Chondrocyte (in vitro differentiated cells): ENCODE data around the gene ONECUT3. TPM values are rescaled to one million over a fixed set of nuclear protein-coding genes. Genes with fewer than 3 reads are reported as not detected.
"Not testable (repeated sequence)": the region's sequence is repeated elsewhere in the genome, so short reads cannot be mapped to it uniquely, and the experiment has no call there.

Experiments used
- DNase-seq: peaks from one replicate; pipeline ENCODE4 v3.0.0; 2021; ENCODE audit warnings: mixed read lengths, low spot score
- H3K27ac Mint-ChIP-seq: one replicate; pipeline ENCODE4 v1.8.0; 2021; ENCODE audit warnings: mild to moderate bottlenecking, moderate library complexity, mixed read lengths; ENCODE audit not compliant: unreplicated experiment
- H3K27me3 Mint-ChIP-seq: 2 replicates; pipeline ENCODE4 v1.8.0; 2021; ENCODE audit warnings: low read depth, mixed read lengths
- H3K36me3 Mint-ChIP-seq: 2 replicates; pipeline ENCODE4 v1.8.0; 2021; ENCODE audit warnings: low read depth, mixed read lengths
- H3K4me1 Mint-ChIP-seq: 2 replicates; pipeline ENCODE4 v1.8.0; 2021; ENCODE audit warnings: low read depth, mild to moderate bottlenecking, mixed read lengths
- H3K4me3 Mint-ChIP-seq: one replicate; pipeline ENCODE4 v1.8.0; 2021; ENCODE audit warnings: mild to moderate bottlenecking, moderate library complexity, mixed read lengths; ENCODE audit not compliant: unreplicated experiment
- H3K9me3 Mint-ChIP-seq: 2 replicates; pipeline ENCODE4 v1.8.0; 2021; ENCODE audit warnings: low read depth, mixed read lengths
- total RNA-seq: library from RNA; stranded (reverse); gene quantifications from 3 replicates; pipeline ENCODE4 v1.2.1, GENCODE V29; 2021
- TF ChIP-seq, protein P1 (sequence below): fragments of 200-600 bp; sonication (generic); IDR thresholded peaks from 2 replicates; pipeline ENCODE4 v1.5.0; 2021; ENCODE audit warnings: antibody characterized with exemption, mild to moderate bottlenecking, moderate library complexity

ONECUT3 gene
- total RNA-seq, 1 donor from 2014 or later, result not detected

- H3K27ac Mint-ChIP-seq, result no peak overlapping the region
- TF ChIP-seq, protein P1, sequence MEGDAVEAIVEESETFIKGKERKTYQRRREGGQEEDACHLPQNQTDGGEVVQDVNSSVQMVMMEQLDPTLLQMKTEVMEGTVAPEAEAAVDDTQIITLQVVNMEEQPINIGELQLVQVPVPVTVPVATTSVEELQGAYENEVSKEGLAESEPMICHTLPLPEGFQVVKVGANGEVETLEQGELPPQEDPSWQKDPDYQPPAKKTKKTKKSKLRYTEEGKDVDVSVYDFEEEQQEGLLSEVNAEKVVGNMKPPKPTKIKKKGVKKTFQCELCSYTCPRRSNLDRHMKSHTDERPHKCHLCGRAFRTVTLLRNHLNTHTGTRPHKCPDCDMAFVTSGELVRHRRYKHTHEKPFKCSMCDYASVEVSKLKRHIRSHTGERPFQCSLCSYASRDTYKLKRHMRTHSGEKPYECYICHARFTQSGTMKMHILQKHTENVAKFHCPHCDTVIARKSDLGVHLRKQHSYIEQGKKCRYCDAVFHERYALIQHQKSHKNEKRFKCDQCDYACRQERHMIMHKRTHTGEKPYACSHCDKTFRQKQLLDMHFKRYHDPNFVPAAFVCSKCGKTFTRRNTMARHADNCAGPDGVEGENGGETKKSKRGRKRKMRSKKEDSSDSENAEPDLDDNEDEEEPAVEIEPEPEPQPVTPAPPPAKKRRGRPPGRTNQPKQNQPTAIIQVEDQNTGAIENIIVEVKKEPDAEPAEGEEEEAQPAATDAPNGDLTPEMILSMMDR, result no peak
- no peaks in the 10 kb centered on the region for H3K9me3 Mint-ChIP-seq
- peaks cover 52% of the 10 kb centered on the region for H3K27me3 Mint-ChIP-seq
- DNase-seq, result no peak
- H3K4me3 Mint-ChIP-seq, result no peak overlapping the region
- peaks cover 3% of the 10 kb centered on the region for H3K4me1 Mint-ChIP-seq
- no peaks in the 10 kb centered on the region for H3K36me3 Mint-ChIP-seq
Observed at GRCh38 chr19:1756705-1757465, 3.6 kb downstream of the ONECUT3 start.

DNA sequence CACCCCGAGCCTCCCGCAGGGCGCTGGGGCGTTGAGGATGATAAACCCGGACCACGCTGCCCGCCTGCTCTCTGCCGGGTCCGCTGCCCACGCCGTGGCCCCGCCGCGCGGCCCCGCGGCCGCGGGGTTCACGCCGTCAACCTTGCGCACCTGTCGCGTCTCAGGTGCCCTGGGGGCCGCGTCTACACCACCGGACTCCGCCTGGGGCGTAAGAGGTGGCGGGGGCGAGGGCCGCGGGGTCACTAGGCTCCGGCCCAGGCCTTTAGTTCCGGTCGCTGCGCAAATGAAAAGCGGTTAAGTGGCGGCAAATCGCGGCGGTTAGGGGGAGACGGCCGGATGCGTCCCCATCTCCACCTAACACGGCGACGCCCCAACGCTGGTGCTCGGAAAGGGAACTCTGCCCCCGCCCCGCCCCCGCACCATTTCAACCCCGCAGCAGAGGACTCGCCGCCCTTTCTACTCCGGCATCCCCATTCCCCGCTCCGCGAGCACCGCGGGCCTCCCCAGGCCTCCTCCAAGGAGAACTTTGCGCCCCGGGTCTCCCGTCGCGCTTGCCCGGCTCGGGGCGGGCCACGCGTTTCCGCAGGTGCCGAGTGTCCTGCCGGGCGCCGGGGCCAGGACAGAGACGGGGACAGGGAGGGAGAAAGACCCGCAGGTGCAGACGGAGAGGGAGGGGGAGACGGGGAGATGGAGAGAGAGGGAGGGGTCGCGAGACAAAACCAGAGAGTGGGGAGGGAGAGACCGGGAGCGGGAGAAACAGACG is 4.3 kb downstream of the ONECUT3 start:
- no peak overlapping the region for H3K27ac Mint-ChIP-seq
- H3K4me1 Mint-ChIP-seq, result peaks cover 3% of the 10 kb centered on the region
- no peak for DNase-seq
- no peak overlapping the region for H3K4me3 Mint-ChIP-seq
- TF ChIP-seq, protein P1, result no peak
- H3K36me3 Mint-ChIP-seq, result no peaks in the 10 kb centered on the region
- H3K27me3 Mint-ChIP-seq, result peaks cover 48% of the 10 kb centered on the region
- H3K9me3 Mint-ChIP-seq, result no peaks in the 10 kb centered on the region

DNA sequence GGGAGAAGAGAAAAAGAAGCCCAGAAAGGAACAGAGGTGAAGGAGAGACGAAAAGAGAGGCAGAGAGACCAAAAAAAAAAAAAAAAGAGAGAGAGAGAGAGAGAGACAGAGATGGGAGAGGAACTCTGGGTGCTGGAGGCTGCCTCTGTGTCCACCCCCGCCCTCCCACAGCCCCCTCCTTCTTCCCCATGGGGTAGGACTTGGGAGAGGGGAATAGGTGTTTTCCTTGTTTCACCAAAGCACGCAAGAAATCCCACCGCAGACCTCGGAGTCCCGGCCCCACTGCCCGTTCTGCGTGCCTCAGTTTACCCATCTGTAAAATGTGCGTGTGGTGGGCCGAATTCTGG is 4.9 kb downstream of the ONECUT3 start:
- no peak overlapping the region for H3K4me3 Mint-ChIP-seq
- H3K4me1 Mint-ChIP-seq, result peaks cover 3% of the 10 kb centered on the region
- H3K27me3 Mint-ChIP-seq, result peaks cover 48% of the 10 kb centered on the region
- H3K36me3 Mint-ChIP-seq, result no peaks in the 10 kb centered on the region
- H3K9me3 Mint-ChIP-seq, result no peaks in the 10 kb centered on the region
- TF ChIP-seq, protein P1, result no peak
- no peak overlapping the region for H3K27ac Mint-ChIP-seq
- DNase-seq, result no peak

- no peaks in the 10 kb centered on the region for H3K36me3 Mint-ChIP-seq
- TF ChIP-seq, protein P1, result no peak
- no peak for DNase-seq
- H3K9me3 Mint-ChIP-seq, result no peaks in the 10 kb centered on the region
- H3K27ac Mint-ChIP-seq, result no peak overlapping the region
- peaks cover 3% of the 10 kb centered on the region for H3K4me1 Mint-ChIP-seq
- no peak overlapping the region for H3K4me3 Mint-ChIP-seq
- peaks cover 57% of the 10 kb centered on the region for H3K27me3 Mint-ChIP-seq
Observed at GRCh38 chr19:1758959-1759903, 5.9 kb downstream of the ONECUT3 start.

DNA sequence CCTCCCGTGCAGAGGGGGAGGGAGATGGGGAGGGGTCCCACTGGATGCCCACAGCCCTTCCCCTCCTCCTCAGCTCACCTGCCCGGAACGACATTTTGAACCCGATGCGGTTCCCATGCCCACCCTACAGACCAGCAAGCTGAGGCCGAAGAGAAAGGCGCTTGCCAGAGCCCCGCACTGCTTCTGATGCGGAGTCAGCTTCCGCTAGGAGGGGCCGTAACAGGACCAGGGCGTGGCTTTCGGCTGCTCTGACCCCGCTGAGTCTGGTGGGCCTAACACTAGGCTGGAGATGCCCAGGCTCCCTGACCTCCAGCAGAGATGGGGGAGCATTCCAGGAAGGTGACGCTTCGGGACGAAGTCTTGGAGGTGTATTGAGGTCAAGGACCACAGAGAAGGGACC is 6.7 kb downstream of the ONECUT3 start:
- H3K36me3 Mint-ChIP-seq, result no peaks in the 10 kb centered on the region
- no peak overlapping the region for H3K27ac Mint-ChIP-seq
- peaks cover 3% of the 10 kb centered on the region for H3K4me1 Mint-ChIP-seq
- no peak for DNase-seq
- H3K9me3 Mint-ChIP-seq, result no peaks in the 10 kb centered on the region
- H3K4me3 Mint-ChIP-seq, result no peak overlapping the region
- TF ChIP-seq, protein P1, result no peak
- peaks cover 57% of the 10 kb centered on the region for H3K27me3 Mint-ChIP-seq

DNA sequence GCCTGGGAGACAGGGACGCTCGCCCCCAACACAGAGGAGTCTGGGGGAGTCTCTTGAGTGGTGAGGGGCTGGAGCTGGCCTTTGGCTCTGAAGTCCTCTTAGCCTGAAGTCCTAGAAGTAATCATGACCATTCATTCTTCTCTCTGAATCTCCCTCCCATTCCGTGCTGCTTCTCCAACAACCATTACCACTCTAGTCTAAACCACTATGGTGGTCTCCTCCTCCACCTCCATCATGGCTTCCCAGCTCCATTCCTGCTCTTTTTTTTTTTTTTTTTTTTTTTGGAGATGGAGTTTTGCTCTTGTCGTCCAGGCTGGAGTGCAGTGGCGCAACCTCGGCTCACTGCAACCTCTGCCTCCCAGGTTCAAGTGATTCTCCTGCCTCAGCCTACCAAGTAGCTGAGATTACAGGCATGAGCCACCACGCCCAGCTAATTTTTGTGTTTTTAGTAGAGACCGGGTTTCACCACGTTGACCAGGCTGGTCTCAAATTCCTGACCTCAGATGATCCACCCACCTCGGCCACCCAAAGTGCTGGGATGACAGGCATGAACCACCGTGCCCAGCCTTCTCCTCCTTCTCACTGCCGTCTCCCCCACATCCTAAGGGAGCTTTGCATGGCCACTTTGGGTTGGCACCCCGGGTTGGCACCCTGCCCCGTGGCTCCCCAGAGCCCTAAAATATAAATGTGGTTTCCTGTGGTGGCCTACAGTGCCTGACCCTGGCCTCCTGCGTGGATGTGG is 7.7 kb downstream of the ONECUT3 start:
- not testable (repeated sequence) for H3K36me3 Mint-ChIP-seq, H3K9me3 Mint-ChIP-seq, H3K4me3 Mint-ChIP-seq, DNase-seq, H3K27ac Mint-ChIP-seq, H3K4me1 Mint-ChIP-seq
- H3K27me3 Mint-ChIP-seq, result peaks cover 62% of the 10 kb centered on the region
